ENCODE data around the gene CBX2.
A peak's percentile ranks its signal among the peaks of the same experiment; 100 is the strongest.

CBX2 gene

GRCh38 chr17:79831265-79832217 lies 53.6 kb downstream of the CBX2 start:
- no peak for DNase-seq

GRCh38 chr17:79832218-79833109 lies 54.5 kb downstream of the CBX2 start:
- DNase-seq, result no peak

- no peak for DNase-seq
Observed at GRCh38 chr17:79833110-79833450, 55.1 kb downstream of the CBX2 start.

- DNase-seq, result no peak
Observed at GRCh38 chr17:79833744-79834564, 56.0 kb downstream of the CBX2 start.

- DNase-seq, result peak; percentile 89
Observed at GRCh38 chr17:79834565-79835469, 56.9 kb downstream of the CBX2 start.

- no peak for DNase-seq
Observed at GRCh38 chr17:79835470-79835899, 57.5 kb downstream of the CBX2 start.

- no peak for DNase-seq
Observed at GRCh38 chr17:79835953-79836509, 58.1 kb downstream of the CBX2 start.

GRCh38 chr17:79836510-79836971 lies 58.6 kb downstream of the CBX2 start:
- DNase-seq, result no peak

- DNase-seq, result peak; percentile 80
Observed at GRCh38 chr17:79836972-79837887, 59.3 kb downstream of the CBX2 start.
